Activated B cell treated with CpG ODN at 0.5 μM for 24 hours (primary cell): ENCODE data around the gene ZFHX2. TPM values are rescaled to one million over a fixed set of nuclear protein-coding genes. Genes with fewer than 3 reads are reported as not detected.

Source experiments
- ATAC-seq: fragments of 200-7000 bp; cut with Tn5 transposase; one replicate; pipeline ENCODE4 v1.10.0; 2021; ENCODE audit warnings: low read depth, mild to moderate bottlenecking, moderate library complexity
- CTCF ChIA-PET: fragments of 350-600 bp; sonication (Branson Sonifier 250); formaldehyde crosslinking; loops from one replicate; lab custom pipeline; 2021; ENCODE audit warnings: antibody characterized with exemption; lab: Charles Lee
- POLR2A ChIA-PET: fragments of 350-600 bp; sonication (Branson Sonifier 250); formaldehyde crosslinking; loops from one replicate; lab custom pipeline; 2021; ENCODE audit warnings: antibody characterized with exemption; lab: Charles Lee
- DNase-seq: peaks from one replicate; pipeline ENCODE4 v3.0.0; 2022
- H3K27ac Mint-ChIP-seq: one replicate; pipeline ENCODE4 v1.8.0; 2020; ENCODE audit warnings: mixed read lengths
- H3K27me3 Mint-ChIP-seq: one replicate; pipeline ENCODE4 v1.8.0; 2021; ENCODE audit warnings: mixed read lengths
- H3K36me3 Mint-ChIP-seq: one replicate; pipeline ENCODE4 v1.8.0; 2021; ENCODE audit warnings: low read depth, mixed read lengths
- H3K4me1 Mint-ChIP-seq: one replicate; pipeline ENCODE4 v1.8.0; 2021; ENCODE audit warnings: mixed read lengths
- H3K4me3 Mint-ChIP-seq: one replicate; pipeline ENCODE4 v1.8.0; 2020; ENCODE audit warnings: mild to moderate bottlenecking, mixed read lengths
- H3K9me3 Mint-ChIP-seq: one replicate; pipeline ENCODE4 v1.8.0; 2020; ENCODE audit warnings: mixed read lengths
- CTCF ChIP-seq: fragments of 200-600 bp; IDR thresholded peaks from one replicate; pipeline ENCODE4 v1.8.0; 2022; ENCODE audit warnings: antibody characterized with exemption, mild to moderate bottlenecking
- intact Hi-C: fragments of 100-400 bp; cut with micrococcal nuclease; formaldehyde crosslinking; loops from one replicate; pipeline ENCODE4 v1.15.1; 2024
- total RNA-seq: library from RNA; stranded (reverse); gene quantifications from 2 replicates; pipeline ENCODE4 v1.2.3, GENCODE V29; 2022

Gene ZFHX2
- total RNA-seq, 1 donor from 2014 or later: 2.6 TPM

GRCh38 chr14:23513818-23514643 is 37.5 kb downstream of the ZFHX2 start:
- no peak for ATAC-seq
- ChIA-PET CTCF (no interaction called here), POLR2A (no interaction called here)
- Mint-ChIP-seq H3K27ac (no peak overlapping the region), H3K9me3 (no peaks in the 10 kb centered on the region), H3K4me1 (peaks cover 2% of the 10 kb centered on the region), H3K4me3 (no peak overlapping the region), H3K36me3 (peaks cover 6% of the 10 kb centered on the region), H3K27me3 (no peaks in the 10 kb centered on the region)
- intact Hi-C loops: no loop called here
- DNase-seq: no peak
- TF ChIP-seq CTCF: no peak

GRCh38 chr14:23513005-23513817 is 38.4 kb downstream of the ZFHX2 start:
- POLR2A ChIA-PET: no interaction called here
- H3K4me1 Mint-ChIP-seq: peaks cover 2% of the 10 kb centered on the region
- no peak for DNase-seq
- H3K27ac Mint-ChIP-seq: no peak overlapping the region
- ATAC-seq: no peak
- H3K36me3 Mint-ChIP-seq: peaks cover 4% of the 10 kb centered on the region
- H3K27me3 Mint-ChIP-seq: no peaks in the 10 kb centered on the region
- no peaks in the 10 kb centered on the region for H3K9me3 Mint-ChIP-seq
- H3K4me3 Mint-ChIP-seq: no peak overlapping the region
- intact Hi-C loops: no loop called here
- no peak for TF ChIP-seq CTCF
- CTCF ChIA-PET: no interaction called here

- H3K27ac Mint-ChIP-seq: no peak overlapping the region
Observed at GRCh38 chr14:23512156-23512555, 39.4 kb downstream of the ZFHX2 start.

GRCh38 chr14:23494223-23494622 is 57.3 kb downstream of the ZFHX2 start:
- no peak overlapping the region for H3K4me3 Mint-ChIP-seq
- no peaks in the 10 kb centered on the region for H3K27me3 Mint-ChIP-seq
- no peak for TF ChIP-seq CTCF
- peaks cover 14% of the 10 kb centered on the region for H3K36me3 Mint-ChIP-seq
- H3K27ac Mint-ChIP-seq: no peak overlapping the region
- ATAC-seq (no peak), DNase-seq (no peak)
- no peaks in the 10 kb centered on the region for H3K9me3 Mint-ChIP-seq
- intact Hi-C loops: no loop called here
- ChIA-PET CTCF (no interaction called here), POLR2A (no interaction called here)
- H3K4me1 Mint-ChIP-seq: no peaks in the 10 kb centered on the region

More at GRCh38 chr14:23512156-23512555, 39.4 kb downstream of the ZFHX2 start:
- Mint-ChIP-seq H3K4me1 (peaks cover 2% of the 10 kb centered on the region), H3K4me3 (peak overlapping the region; percentile 50), H3K27me3 (no peaks in the 10 kb centered on the region), H3K9me3 (no peaks in the 10 kb centered on the region), H3K36me3 (peaks cover 7% of the 10 kb centered on the region)
- no peak for TF ChIP-seq CTCF
- CTCF ChIA-PET: no interaction called here
- POLR2A ChIA-PET: no interaction called here
- intact Hi-C loops: no loop called here
- no peak for ATAC-seq
- no peak for DNase-seq

- intact Hi-C loops: no loop called here
- no peaks in the 10 kb centered on the region for H3K9me3 Mint-ChIP-seq
- H3K36me3 Mint-ChIP-seq: peaks cover 24% of the 10 kb centered on the region
- no peak overlapping the region for H3K27ac Mint-ChIP-seq
- TF ChIP-seq CTCF: no peak
- CTCF ChIA-PET: no interaction called here
- DNase-seq (no peak), ATAC-seq (no peak)
- H3K4me3 Mint-ChIP-seq: no peak overlapping the region
- H3K4me1 Mint-ChIP-seq: no peaks in the 10 kb centered on the region
- POLR2A ChIA-PET: no interaction called here
- H3K27me3 Mint-ChIP-seq: no peaks in the 10 kb centered on the region
Observed at GRCh38 chr14:23492618-23493272, 58.8 kb downstream of the ZFHX2 start.
